NCI-H2196 treated with DMSO at 0.1 percent for 48 hours (cell line): Measurements from ENCODE around the gene SERP1.
A peak's percentile ranks its signal among the peaks of the same experiment; 100 is the strongest.

ENCODE experiments used
- DNase-seq: peaks from one replicate; lab custom pipeline; 2025; ENCODE audit not compliant: unreplicated experiment; lab: John Stamatoyannopoulos, UW

SERP1 gene

GRCh38 chr3:150546226-150547044 is at the start of gene SERP1, which contains the start of gene EIF2A:
Gene SERP1, minus strand, starts transcription at chr3:150546496. Its CDS starts 361 bp downstream, at chr3:150546135.
Gene EIF2A, plus strand, starts transcription at chr3:150546787. Its CDS starts 16 bp downstream, at chr3:150546803.
- DNase-seq: peak; percentile 99

GRCh38 chr3:150594150-150594549 is 47.9 kb upstream of the SERP1 start:
- no peak for DNase-seq

GRCh38 chr3:150589759-150590158 is 43.5 kb upstream of the SERP1 start:
- no peak for DNase-seq

GRCh38 chr3:150588027-150588830 is 41.9 kb upstream of the SERP1 start:
- DNase-seq: no peak

- no peak for DNase-seq
Measured at GRCh38 chr3:150583028-150583427, 36.7 kb upstream of the SERP1 start.

GRCh38 chr3:150582620-150583019 is 36.3 kb upstream of the SERP1 start:
- DNase-seq: no peak

- DNase-seq: no peak
Measured at GRCh38 chr3:150581174-150581573, 34.9 kb upstream of the SERP1 start.

- DNase-seq: no peak
Measured at GRCh38 chr3:150577855-150578254, 31.6 kb upstream of the SERP1 start.

- no peak for DNase-seq
Measured at GRCh38 chr3:150567328-150567727, 21.0 kb upstream of the SERP1 start.

- DNase-seq: no peak
Measured at GRCh38 chr3:150564243-150564642, 17.9 kb upstream of the SERP1 start.

- no peak for DNase-seq
Measured at GRCh38 chr3:150557725-150558124, 11.4 kb upstream of the SERP1 start.

GRCh38 chr3:150556792-150557191 is 10.5 kb upstream of the SERP1 start:
- DNase-seq: no peak

GRCh38 chr3:150555859-150556436 is 9.7 kb upstream of the SERP1 start:
- DNase-seq: no peak

- DNase-seq: no peak
Measured at GRCh38 chr3:150547045-150547741, 897 bp upstream of the SERP1 start.

GRCh38 chr3:150545419-150546225 is 674 bp downstream of the SERP1 start:
- no peak for DNase-seq

GRCh38 chr3:150544726-150545125 is 1.6 kb downstream of the SERP1 start:
- no peak for DNase-seq

- no peak for DNase-seq
Measured at GRCh38 chr3:150544041-150544440, 2.3 kb downstream of the SERP1 start.

- DNase-seq: no peak
Measured at GRCh38 chr3:150543531-150543930, 2.8 kb downstream of the SERP1 start.

- no peak for DNase-seq
Measured at GRCh38 chr3:150543128-150543527, 3.2 kb downstream of the SERP1 start.

GRCh38 chr3:150540991-150541390 is 5.3 kb downstream of the SERP1 start:
- DNase-seq: no peak
